Effector CD8-positive, alpha-beta T cell (primary cell): ENCODE data around the gene MSN.
"Not testable (repeated sequence)": the region's sequence is repeated elsewhere in the genome, so short reads cannot be mapped to it uniquely, and the experiment has no call there.

Source experiments
- DNase-seq: peaks from one replicate; lab custom pipeline; 2025; lab: John Stamatoyannopoulos, UW

Gene MSN

DNA sequence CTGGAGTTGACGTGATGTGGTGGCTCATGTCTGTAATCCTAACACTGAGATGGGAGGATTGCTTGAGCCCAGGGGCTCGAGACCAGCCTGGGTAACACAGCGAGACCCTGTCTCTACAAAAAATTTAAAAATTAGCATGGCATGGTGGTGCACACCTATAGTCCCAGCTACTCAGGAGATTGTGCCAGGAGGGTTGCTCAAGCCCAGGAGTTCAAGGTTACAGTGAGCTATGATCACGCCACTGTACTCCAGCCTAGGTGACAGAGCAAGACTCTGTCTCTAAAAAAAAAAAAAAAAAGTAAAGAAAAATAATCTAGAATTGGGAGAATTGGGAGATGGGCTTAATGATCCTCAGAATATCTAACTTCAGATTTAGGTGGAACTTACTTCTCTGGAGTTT is 51.1 kb downstream of the MSN start:
- DNase-seq = no peak

DNA sequence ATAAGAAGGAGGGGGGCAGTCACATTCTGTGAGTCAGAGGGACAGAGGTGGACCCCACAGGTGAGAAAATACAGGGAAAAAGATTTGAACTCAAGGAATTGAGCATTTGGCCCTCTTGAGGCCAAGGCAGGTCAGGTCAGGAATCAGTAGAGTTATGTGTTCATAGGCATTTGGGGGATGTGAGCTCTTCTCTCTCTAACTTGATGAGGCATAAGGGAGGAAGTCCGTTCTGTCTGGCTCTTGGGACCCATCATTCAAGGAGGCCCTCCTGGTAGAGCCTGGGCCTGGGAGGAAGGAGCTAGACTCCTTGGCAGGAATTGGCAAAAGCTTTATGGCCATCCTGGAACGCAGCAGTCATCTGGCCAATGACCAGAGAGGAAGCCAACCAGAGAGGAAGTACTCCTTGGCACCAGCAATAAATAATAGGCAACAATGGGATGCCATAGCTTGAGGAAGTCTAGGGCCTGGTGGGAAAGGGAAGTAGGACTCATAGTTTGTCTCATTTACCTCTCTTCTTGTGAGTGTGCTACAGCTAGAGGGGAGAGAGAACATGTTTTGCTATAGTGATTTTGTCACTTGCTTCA is 53.0 kb downstream of the MSN start:
- no peak for DNase-seq

DNA sequence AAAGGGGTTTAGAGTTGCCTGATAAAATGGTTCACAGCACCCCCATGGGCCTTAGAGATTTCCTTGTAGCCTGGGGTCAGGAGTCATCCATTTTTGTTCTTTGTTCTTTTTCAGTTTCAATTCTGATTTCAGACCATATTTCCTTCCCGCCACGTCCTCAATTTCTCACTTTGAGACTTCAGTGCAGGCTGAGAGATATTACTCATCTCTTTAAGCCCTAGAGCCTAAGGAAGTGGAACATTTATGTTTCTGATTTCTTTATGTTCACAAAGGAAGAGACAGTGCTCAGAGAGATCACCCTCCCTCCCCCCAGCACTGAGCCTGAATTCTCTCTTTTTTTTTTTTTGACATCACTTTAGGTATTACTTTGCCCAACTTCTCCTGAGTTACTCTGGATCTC is 56.3 kb downstream of the MSN start:
- DNase-seq = no peak

DNA sequence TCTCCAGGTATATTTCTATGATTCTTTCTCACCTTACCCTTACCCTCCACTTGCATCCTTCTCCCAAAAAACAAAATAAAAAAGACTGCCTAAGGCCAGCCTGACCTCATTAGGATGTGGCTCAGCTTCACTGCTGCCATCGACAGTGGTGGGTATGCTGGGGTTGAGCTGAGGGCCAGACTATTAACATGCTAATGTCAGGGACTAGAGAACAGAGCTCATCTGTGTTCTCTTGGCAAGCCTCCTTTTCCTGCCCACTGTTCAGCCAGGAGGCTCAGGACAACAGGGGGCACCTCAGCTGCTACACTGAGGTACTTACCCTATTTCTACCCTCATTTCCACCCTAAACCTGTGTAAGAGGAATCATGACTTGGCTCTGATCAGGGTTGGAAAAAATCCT is 59.3 kb downstream of the MSN start:
- no peak for DNase-seq

DNA sequence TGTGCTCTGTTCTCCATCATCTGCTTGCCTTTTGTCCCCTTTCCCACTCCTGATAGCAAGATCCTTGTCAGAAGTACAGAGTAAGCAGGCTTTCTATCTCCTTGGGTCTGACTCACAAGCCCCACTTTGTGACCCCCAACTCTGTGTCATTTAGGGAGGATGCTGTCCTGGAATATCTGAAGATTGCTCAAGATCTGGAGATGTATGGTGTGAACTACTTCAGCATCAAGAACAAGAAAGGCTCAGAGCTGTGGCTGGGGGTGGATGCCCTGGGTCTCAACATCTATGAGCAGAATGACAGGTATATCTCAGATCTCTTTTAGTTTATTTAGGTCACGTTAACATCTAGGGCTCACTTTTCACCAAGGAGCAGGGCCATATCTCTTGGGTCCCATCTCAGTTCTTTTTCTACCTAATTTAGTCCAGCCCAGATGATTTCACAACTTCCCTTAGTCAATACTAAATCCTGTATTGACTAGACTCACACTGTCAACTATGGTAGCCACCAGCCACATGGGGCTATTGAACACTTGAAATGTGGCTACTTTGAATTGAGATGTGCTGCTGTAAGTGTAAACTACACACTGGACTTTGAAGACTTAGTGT is 64.3 kb downstream of the MSN start:
- DNase-seq = no peak

DNA sequence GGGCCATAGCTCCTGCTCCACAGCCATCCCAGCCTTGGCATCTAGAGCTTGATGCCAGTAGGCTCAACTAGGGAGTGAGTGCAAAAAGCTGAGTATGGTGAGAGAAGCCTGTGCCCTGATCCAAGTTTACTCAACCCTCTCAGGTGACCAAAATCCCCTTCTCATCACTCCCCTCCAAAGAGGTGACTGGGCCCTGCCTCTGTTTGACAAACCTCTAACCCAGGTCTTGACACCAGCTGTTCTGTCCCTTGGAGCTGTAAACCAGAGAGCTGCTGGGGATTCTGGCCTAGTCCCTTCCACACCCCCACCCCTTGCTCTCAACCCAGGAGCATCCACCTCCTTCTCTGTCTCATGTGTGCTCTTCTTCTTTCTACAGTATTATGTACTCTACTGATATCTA is 73.5 kb downstream of the MSN start:
- DNase-seq = no peak

DNA sequence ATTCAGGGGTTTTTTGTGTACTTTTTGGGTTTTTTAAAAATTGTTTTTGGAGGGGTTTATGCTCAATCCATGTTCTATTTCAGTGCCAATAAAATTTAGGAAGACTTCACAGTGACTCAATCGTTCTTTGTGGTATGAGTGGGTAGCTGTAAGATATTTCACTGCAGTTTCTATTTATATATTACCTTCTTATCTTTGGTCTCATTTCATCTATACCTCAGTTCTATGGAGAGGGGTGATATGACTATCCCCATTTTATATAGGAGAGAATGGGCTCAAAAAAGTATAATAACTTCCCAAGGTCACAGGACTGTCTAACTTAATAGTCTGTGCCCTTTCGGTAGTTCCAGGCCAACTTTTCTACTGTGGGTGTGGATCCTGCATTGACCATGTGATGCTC is 74.4 kb downstream of the MSN start:
- DNase-seq = no peak

DNA sequence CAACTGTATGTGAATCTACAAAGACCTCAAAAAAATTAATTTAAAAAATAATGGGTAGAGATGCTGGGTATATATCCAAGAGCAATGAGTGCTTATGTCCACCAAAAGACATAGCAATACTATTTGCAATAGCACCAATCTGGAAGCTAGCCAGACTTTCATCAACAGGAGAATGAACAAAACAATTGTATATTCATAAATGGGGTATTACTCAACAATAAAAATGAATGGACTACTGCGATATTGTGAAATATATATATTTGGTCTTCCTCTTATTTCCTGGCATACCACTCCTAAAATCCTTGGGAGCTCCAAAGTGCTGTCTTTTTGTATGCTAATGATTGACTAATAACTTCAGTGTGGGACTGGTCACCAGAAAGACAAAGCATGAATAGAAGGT is 77.5 kb downstream of the MSN start:
- no peak for DNase-seq

DNA sequence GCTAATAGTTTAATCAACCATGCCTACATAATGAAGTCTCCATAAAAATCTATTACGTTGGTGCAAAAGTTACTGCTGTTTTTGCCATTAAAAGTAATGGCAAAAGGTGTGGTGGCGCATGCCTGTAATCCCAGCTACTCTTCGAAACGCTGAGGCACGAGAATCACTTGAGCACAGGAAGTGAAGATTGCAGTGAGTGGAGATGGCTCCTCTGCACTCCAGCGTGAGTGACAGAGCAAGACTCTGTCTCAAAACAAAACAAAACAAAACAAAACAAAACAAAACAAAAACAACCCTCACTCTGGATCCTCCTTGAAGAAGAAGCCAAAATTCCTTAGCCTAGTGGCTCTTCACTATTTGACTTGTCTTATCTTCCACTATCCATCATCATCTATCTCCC is 78.0 kb downstream of the MSN start:
- DNase-seq = no peak

DNA sequence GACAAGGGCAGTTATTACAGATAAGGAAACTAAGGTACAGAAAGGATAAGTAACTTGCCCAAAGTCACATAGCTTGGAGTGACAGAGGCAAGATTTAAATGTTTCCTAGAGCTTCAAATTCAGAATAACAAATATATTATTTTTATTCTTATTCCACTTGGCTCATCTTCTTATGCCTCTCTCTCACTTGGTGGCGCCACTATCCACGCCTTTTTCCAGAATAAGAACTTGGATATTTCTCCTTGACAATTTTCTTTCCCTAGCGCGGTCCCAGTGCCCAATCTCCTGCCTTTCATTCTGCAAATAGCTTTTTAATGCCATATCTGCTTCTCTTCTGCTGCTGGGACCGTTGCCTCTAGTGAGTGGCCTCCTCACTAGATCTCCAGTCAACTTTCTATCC is 78.5 kb downstream of the MSN start:
- no peak for DNase-seq

DNA sequence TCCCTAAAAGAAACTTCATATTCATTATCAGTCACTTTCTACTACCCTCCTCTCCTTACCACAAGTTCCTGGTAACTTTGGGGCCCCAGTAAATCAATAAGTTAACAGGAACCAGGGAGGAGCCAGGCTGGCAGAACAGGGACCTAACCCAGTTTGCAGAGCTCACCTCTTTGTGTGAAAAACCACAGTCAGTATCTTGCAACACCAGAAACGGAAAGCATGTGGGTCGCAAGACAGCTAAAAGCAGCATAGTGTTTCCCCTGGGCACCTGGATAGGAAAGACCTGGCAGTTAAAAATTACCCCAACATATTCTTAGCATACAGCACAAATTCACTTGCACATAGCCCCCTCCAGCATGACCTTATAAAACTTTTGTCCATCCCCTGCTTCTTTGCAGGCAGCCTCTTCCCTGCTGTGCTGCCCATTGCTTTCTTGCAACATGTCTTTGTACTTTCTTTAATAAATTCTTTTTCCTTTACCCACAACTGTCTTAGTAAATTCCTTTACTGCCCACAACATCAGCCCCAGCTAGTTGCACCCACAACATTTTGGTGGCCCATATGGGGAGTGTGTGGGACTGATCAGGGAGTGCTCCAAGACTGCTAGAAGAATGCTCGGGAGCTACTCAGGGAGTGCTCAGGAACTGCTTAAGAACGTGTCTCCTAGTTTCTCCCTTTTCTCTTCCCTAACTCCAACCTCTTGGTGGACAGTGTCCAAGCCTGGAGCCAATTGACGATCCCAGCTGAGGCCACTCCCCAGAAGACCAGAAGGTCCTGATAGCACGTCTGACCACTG is 83.4 kb downstream of the MSN start:
- DNase-seq = no peak

DNA sequence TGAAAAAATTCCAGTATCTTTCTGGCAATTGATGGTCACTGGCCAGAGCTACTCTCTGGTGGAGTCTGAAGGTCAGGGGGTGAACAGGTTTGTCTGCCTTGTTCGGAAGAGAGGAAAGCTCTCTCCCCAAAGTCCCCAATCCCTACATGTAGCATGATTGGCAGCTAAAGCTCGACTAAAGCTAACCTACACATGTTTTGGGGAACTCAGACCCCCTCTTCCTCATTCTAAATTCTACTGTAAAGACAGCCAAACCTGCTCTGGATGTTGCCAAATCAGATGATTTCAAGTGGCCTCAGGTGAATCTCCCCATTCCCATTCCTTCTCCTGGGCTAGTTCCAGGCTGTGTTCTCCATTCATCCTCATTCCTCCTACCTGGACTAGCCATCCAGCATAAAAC is 84.1 kb downstream of the MSN start:
- no peak for DNase-seq

DNA sequence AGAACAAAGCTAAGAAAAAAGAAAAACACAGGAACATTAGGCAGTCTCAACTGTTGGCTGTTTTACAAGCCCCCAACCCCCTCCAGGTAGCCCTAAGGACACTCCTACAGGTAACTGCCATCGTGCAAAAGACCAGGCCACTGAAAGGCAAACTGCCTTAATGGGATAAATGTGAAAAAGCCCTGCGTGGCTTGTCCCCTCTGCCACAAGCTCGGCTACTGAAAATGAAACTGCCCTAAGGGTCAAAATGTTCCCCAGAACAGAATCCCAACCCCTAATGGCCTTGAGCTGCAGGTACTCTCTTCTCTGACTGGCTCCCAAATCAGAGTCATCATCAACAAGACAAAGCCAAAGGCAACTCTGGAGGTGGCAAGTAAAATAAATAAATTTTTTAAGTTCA is 84.8 kb downstream of the MSN start:
- no peak for DNase-seq

DNA sequence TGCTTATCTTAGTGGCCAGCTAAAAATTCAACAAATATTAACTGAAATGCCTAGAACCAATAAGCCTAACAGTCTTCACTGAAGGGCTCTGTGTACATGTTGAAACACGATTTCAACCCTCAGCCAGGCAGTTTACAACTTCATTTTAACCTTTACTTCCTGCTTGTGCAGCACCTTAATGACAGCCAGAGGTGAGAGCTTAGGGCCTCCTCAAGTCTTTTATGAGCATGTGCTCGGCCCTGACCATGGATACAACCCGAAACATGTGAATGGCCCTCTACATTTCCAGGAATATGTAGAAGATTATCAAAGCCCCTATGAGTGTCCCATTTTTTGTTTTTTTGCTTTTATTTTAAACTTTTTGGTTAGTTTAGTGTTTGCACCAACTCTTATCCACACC is 88.3 kb downstream of the MSN start:
- DNase-seq = no peak

DNA sequence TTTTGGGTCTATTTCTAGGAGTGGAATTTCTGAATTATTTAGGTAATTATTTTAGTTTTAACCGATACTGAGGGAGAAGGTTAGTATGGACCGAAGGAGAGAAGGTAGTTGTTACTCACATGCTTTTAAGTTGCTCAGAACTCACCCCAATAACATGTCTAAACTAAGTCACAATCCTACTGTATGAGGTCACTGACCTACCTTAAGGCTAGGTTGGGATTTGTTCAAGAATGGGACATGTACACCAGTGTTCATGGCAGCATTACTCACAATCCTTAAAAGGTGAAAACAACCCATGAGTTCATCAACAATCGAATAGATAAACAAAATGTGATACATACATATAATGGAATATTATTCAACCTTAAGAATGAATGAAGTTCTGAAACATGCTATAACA is 90.5 kb downstream of the MSN start:
- DNase-seq = no peak

DNA sequence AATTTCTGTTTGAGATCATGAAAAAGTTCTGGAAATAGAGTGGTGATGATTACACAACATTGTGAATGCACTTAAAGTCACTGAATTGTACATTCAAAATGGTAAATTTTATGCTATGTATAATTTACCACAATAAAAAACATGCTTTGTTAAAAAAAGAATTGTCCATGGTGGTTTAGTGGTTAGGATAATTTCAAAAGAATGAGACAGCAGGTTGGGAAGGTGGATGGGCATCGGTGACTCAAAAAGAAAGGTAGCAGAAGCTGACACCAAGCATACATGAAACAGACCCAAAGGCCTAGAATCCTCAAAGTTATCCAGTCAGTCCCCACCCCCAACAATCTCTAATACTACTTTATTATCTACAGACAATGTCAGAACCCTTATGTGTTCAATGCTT is 91.1 kb downstream of the MSN start:
- no peak for DNase-seq

DNA sequence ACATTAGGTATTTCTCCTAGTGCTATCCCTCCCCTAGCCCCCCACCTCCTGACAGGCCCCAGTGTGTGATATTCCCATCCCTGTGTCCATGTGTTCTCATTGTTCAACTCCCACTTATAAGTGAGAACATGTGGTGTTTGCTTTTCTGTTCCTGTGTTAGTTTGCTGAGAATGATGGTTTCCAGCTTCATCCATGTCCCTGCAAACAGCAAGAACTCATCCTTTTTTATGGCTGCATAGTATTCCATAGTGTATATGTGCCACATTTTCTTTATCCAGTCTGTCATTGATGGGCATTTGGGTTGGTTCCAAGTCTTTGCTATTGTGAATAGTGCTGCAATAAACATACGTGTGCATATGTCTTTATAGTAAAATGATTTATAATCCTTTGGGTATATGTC is 92.1 kb downstream of the MSN start:
- not testable (repeated sequence) for DNase-seq

DNA sequence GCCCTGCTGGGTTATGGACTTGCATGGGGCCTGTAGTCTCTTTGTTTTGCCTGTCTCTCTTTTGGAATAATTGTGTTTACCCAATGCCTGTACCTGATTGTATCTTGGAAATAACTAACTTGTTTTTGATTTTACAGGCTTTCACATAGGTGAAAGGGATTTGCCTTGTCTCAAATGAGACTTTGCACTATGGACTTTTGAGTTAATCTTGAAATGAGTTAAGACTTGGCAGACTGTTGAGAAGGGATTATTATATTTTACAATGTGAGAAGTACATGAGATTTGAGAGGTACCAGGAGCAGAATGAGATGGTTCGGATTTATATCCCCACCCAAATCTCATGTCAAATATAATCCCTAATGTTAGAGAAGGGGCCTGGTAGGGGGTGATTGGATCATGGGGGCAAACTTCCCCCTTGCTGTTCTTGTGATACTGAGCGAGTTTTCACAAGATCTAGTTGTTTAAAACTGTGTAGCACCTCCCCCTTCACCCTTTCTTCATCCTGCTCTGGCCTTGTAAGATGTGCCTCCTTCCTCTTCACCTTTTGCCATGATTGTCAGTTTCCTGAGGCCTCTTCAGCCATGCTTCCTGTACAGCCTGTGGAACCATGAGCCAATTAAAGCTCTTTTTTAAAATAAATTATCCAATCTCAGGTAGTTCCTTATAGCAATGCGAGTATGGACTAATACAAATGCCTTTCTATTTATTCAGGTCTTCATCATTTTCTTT is 102.3 kb downstream of the MSN start:
- no peak for DNase-seq

DNA sequence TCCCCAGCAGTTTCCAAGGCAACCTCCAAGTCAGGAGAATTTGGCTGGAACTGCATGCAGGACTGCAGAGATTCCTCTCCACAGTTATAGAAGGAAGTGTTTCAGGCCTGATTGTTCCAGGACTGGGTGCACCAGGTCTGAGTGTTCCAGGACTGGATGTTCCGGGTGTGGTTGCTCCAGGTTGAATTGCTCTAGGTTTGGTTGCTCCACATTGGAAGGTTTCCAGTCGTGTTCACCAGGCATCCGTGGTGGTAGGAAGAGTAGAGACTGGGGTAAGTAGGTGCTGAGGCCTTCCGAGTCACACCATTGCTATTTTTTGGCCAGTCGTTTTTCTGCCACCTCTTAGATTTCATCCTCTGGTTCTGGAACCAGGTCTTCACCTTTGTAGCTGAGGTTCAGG is 105.4 kb downstream of the MSN start:
- DNase-seq = no peak

DNA sequence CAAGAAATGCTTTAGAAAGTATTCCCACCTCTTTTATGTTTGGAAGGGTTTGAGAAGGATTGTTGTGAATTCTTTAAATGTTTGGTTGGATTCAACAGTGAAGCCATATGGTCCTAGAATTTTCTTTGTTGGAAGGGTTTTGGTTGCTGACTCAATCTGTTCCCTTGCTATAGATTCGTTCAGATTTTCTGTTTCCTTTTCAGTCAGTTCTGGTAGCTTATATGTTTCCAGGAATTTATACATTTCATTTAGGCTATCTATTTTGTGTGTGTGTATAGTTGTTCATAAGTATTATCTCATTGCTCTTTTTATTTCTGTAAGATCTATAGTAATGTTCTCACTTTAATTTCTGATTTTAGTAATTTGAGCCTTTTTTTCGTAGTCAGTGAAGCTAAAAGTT is 114.4 kb downstream of the MSN start:
- DNase-seq = no peak

DNA sequence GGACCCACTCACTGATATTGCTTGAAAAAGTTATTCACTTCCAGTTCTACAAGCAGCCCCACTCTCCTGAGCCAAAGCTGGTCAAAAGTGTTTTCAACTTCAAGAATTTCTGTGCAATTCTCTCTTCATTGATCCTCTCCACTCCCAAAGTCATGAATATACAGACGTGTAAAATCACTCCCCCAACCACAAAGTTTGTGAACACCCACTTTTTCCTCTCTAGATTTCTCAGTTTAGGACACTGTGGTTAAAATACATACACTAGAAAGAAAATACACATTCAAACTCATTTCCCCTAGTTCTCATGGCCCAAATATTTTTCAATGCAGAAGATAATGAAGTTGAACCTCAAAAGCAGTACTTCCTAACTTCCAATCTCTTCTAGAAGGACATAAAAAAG is 116.3 kb downstream of the MSN start:
- no peak for DNase-seq
